ENCODE data around the gene PPP1R14C. TPM values are rescaled to one million over a fixed set of nuclear protein-coding genes. Genes with fewer than 3 reads are reported as not detected.

PPP1R14C gene
- total RNA-seq, 3 donors from 2014 or later: 11.1 to 33.5 (median 25.2) TPM

DNA sequence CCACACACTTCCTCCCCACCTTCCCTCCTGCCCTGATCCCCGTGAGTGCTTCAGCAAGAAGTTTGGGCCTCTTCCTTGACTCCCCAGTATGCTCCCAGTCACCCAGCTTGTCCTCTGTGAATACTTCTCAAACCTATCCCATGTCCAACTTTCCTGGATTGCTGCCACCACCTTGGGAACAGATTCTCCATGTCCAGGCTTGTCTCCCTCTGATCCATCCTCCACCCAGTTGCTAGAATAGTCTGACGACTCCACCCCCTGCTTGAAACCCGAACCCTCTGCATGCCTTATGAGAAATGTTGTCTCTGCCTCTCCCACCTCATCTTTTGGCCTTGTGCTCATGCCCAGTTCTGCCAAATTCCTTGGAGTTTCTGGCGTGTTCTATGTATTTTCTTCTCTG, 108.0 kb downstream of the PPP1R14C start:
- ATAC-seq (no peak), DNase-seq (no peak)
- intact Hi-C loops (cut with DNase I, micrococcal nuclease): no loop called here
- Histone ChIP-seq H3K4me3 (no peak overlapping the region), H3K4me1 (ENCODE audit: low read depth) (no peaks in the 10 kb centered on the region), H3K36me3 (ENCODE audit: low read depth) (no peaks in the 10 kb centered on the region), H3K9me3 (peaks cover 5% of the 10 kb centered on the region)
- TF ChIP-seq, protein P1, sequence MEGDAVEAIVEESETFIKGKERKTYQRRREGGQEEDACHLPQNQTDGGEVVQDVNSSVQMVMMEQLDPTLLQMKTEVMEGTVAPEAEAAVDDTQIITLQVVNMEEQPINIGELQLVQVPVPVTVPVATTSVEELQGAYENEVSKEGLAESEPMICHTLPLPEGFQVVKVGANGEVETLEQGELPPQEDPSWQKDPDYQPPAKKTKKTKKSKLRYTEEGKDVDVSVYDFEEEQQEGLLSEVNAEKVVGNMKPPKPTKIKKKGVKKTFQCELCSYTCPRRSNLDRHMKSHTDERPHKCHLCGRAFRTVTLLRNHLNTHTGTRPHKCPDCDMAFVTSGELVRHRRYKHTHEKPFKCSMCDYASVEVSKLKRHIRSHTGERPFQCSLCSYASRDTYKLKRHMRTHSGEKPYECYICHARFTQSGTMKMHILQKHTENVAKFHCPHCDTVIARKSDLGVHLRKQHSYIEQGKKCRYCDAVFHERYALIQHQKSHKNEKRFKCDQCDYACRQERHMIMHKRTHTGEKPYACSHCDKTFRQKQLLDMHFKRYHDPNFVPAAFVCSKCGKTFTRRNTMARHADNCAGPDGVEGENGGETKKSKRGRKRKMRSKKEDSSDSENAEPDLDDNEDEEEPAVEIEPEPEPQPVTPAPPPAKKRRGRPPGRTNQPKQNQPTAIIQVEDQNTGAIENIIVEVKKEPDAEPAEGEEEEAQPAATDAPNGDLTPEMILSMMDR (IDR thresholded peaks at IDR 0.05): no peak

DNA sequence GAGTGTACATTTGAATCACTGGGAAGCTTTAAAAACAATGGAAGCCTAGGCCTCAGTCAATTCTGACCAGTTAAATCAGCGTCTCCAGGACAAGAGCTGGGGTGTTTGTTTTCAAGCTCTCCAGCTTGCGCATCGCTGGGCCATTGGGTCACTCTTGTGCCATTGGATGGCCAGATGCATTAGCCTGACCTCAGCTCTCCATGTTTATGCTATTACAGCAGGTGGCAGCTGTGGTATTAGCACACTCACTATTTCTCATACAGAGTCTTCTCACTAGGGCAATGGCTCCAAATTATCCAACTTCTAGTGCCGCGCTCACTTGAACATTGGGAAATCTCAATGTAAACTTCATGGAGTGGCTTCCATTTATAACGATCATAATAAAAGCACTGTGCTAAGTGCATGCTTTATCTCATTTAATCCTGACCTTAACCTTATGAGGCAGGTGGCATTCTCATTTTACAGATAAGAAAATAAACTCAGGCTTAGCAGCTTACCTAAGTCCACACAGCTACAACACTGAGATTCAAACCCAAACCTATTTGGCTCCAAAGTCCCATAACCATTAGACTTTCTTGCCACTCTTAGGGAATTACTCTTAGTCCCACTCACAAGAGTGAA, 108.8 kb downstream of the PPP1R14C start:
- no peak overlapping the region for H3K4me3 ChIP-seq
- ATAC-seq (no peak), DNase-seq (no peak)
- intact Hi-C loops (cut with DNase I, micrococcal nuclease): no loop called here
- TF ChIP-seq, protein P1 (IDR thresholded peaks at IDR 0.05): no peak
- H3K36me3 ChIP-seq (ENCODE audit: low read depth): no peaks in the 10 kb centered on the region
- peaks cover 5% of the 10 kb centered on the region for H3K9me3 ChIP-seq
- H3K4me1 ChIP-seq (ENCODE audit: low read depth): no peaks in the 10 kb centered on the region

DNA sequence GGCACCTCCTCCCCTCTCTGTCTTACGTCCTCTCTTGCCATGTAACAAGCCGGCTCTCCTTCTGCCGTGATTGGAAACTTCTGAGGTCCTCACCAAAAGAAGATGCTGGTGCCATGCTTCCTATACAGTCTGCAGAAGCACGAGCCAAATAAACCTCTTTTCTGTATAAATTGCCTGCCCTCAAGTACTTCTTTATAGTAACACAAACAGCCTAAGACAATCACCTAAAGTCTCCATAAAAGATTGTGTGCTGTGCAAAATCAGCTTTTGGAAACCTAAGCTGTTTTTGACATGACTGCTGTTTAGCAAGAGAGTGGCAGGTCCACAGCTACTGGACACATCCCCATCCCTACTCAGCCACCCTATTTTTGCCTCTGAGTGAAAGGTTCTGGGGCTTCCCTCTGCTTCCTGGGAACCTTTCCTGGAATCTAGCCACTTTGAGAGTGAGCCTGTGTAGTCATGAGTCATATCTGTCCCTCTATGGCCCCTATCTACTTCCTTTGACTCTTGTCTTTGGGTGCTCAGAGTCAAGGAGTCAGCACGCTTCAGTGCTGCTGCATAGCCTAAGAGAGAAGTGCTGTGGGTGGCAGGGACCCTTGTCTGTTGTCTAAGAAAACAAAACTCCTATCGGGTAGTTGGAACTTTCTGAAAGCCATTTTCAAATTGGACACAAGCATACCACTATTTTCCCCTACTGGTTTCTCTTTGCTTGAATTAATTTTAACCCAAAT, 110.0 kb downstream of the PPP1R14C start:
- DNase-seq: no peak
- TF ChIP-seq, protein P1 (IDR thresholded peaks at IDR 0.05): no peak
- H3K36me3 ChIP-seq (ENCODE audit: low read depth): no peaks in the 10 kb centered on the region
- intact Hi-C loops (cut with DNase I, micrococcal nuclease): no loop called here
- H3K9me3 ChIP-seq: peaks cover 3% of the 10 kb centered on the region
- ATAC-seq: peak; percentile 59
- H3K4me3 ChIP-seq: no peak overlapping the region
- H3K4me1 ChIP-seq (ENCODE audit: low read depth): no peaks in the 10 kb centered on the region

DNA sequence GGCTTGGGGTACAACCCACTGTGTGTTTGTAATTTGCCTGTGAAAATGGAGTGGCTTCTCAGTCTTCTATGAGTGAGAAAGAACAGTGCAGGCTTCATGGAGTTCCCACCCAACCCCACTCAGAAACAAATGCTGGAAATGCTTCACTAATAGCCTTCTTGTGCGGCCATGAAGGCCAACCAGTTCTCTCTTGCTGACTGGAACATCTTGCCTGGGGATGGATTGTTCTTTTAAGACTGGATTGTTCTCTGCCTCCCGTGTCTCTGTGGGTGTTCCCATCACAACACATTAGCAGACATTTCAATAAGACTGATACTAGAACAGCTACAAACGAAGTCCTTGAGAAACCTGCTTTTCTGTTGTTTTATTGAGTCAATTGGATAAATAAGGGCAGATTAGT, 110.6 kb downstream of the PPP1R14C start:
- Histone ChIP-seq H3K4me1 (ENCODE audit: low read depth) (no peaks in the 10 kb centered on the region), H3K36me3 (ENCODE audit: low read depth) (no peaks in the 10 kb centered on the region), H3K9me3 (no peaks in the 10 kb centered on the region), H3K4me3 (no peak overlapping the region)
- intact Hi-C loops (cut with DNase I, micrococcal nuclease): no loop called here
- DNase-seq (no peak), ATAC-seq (no peak)
- TF ChIP-seq, protein P1 (IDR thresholded peaks at IDR 0.05): no peak

DNA sequence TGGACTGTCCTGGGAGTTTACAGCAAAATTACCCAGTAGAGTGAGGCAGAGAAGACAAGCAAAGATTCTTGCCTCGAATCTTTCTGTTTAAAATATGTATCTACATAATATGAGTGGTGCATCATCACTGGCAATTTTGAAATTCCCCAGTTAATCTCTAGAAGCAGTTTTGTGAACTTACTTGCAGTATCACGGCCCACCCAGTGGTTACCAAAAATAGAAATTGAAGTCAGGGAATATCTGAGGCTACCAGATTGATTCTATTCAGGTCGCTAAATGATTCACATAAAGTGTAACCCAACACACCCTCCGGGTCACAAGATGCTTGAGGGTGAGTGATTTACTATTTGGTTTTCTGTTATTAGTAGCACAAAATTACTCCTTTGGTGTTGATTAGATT, 111.9 kb downstream of the PPP1R14C start:
- intact Hi-C loops (cut with DNase I, micrococcal nuclease): no loop called here
- Histone ChIP-seq H3K4me1 (ENCODE audit: low read depth) (no peaks in the 10 kb centered on the region), H3K9me3 (no peaks in the 10 kb centered on the region), H3K36me3 (ENCODE audit: low read depth) (no peaks in the 10 kb centered on the region), H3K4me3 (no peak overlapping the region)
- TF ChIP-seq, protein P1 (IDR thresholded peaks at IDR 0.05): no peak
- DNase-seq: no peak
- no peak for ATAC-seq
